Breast epithelium (tissue), 4 donors: Measurements from ENCODE around the gene UPF3B. TPM values are rescaled to one million over a fixed set of nuclear protein-coding genes. Genes with fewer than 3 reads are reported as not detected.

ENCODE experiments used
- DNase-seq, 2 donors: peaks; one replicate each; pipeline ENCODE4 v3.0.0-alpha.2; 2019; ENCODE audit warnings: low spot score in 2 of 2
- H3K27ac ChIP-seq, 2 donors: fragments of 200-600 bp; sonication (generic) in 1 of 2; one replicate each; pipeline ENCODE4 v1.5.1; 2016 to 2019; ENCODE audit warnings: mild to moderate bottlenecking in 1 of 2
- H3K27me3 ChIP-seq, 2 donors: fragments of 200-600 bp; sonication (generic) in 1 of 2; one replicate each; pipeline versions ENCODE4 v1.5.1 to v1.6.0; 2017 to 2019; ENCODE audit warnings: control low read depth in 1 of 2, mild to moderate bottlenecking in 1 of 2
- H3K36me3 ChIP-seq: fragments of 200-600 bp; one replicate; pipeline ENCODE4 v1.5.1; 2019
- H3K4me1 ChIP-seq, 2 donors: fragments of 200-600 bp; sonication (generic); one replicate each; pipeline ENCODE4 v1.5.1; 2016 to 2019; ENCODE audit warnings: control low read depth in 1 of 2
- H3K4me3 ChIP-seq, 3 donors: fragments of 200-600 bp; sonication (generic); 1 replicate in 2 of 3; 2 replicates in 1 of 3; pipeline ENCODE4 v1.5.1; 2016 to 2019; ENCODE audit warnings: mild to moderate bottlenecking in 3 of 3, moderate library complexity in 2 of 3
- H3K9me3 ChIP-seq, 2 donors: fragments of 200-600 bp; sonication (generic) in 1 of 2; one replicate each; pipeline ENCODE4 v1.5.1; 2016 to 2019; ENCODE audit warnings: control low read depth in 1 of 2
- CTCF ChIP-seq, 3 donors: fragments of 450-650 bp; IDR thresholded peaks; one replicate each; pipeline ENCODE4 v1.5.1; 2016 to 2017; ENCODE audit warnings: antibody characterized with exemption in 3 of 3, mild to moderate bottlenecking in 3 of 3, moderate library complexity in 3 of 3
- POLR2A ChIP-seq: fragments of 450-650 bp; IDR thresholded peaks from one replicate; pipeline ENCODE4 v1.6.1; 2016; ENCODE audit warnings: antibody characterized with exemption, mild to moderate bottlenecking, moderate library complexity
- POLR2AphosphoS5 ChIP-seq, 3 donors: sonication (generic); formaldehyde crosslinking; IDR thresholded peaks; one replicate each; pipeline ENCODE4 v1.6.1; 2017; ENCODE audit warnings: antibody characterized with exemption in 3 of 3
- intact Hi-C: fragments of 100-400 bp; cut with DNase I; formaldehyde crosslinking; loops from one replicate; pipeline ENCODE4 v1.15.1; 2023; ENCODE audit warnings: low total_unique reads
- total RNA-seq, 3 donors: library from RNA; depleted of rRNA; stranded (reverse); fragments of >200 nt; gene quantifications; one replicate each; pipeline ENCODE4 v1.1.0, GENCODE V29; 2016

Gene UPF3B
- total RNA-seq, 3 donors from 2014 or later, result 7.5 to 10.8 (median 8.2) TPM

- TF ChIP-seq POLR2A, result no peak
- peak in 2 of 3 donors; percentile 14 to 26 for TF ChIP-seq CTCF (IDR thresholded peaks at IDR 0.05)
- no peaks in the 10 kb centered on the region for H3K9me3 ChIP-seq
These were observed 35.1 kb upstream of the UPF3B start for GRCh38 chrX:119887721-119888425.

GRCh38 chrX:119885554-119886428 is 33.0 kb upstream of the UPF3B start:
- DNase-seq, result no peak
- H3K27me3 ChIP-seq, result no peaks in the 10 kb centered on the region
- H3K36me3 ChIP-seq, result no peaks in the 10 kb centered on the region
- H3K4me3 ChIP-seq, result peak overlapping the region in 1 of 3 donors; percentile 1
- no peaks in the 10 kb centered on the region for H3K4me1 ChIP-seq
- no peaks in the 10 kb centered on the region for H3K9me3 ChIP-seq
- H3K27ac ChIP-seq, result no peak overlapping the region
- intact Hi-C loops, result no loop called here
- no peak for TF ChIP-seq CTCF (IDR thresholded peaks at IDR 0.05)
- no peak for TF ChIP-seq POLR2AphosphoS5 (IDR thresholded peaks at IDR 0.05)
- no peak for TF ChIP-seq POLR2A

More at GRCh38 chrX:119887721-119888425, 35.1 kb upstream of the UPF3B start:
- Histone ChIP-seq H3K4me1 (no peaks in the 10 kb centered on the region), H3K4me3 (peak overlapping the region; percentile 9 to 62 (median 38)), H3K36me3 (no peaks in the 10 kb centered on the region), H3K27ac (no peak overlapping the region), H3K27me3 (no peaks in the 10 kb centered on the region)
- DNase-seq, result peak in 1 of 2 donors; percentile 52
- intact Hi-C loops, result no loop called here

- Histone ChIP-seq H3K9me3 (no peaks in the 10 kb centered on the region), H3K36me3 (no peaks in the 10 kb centered on the region), H3K4me1 (no peaks in the 10 kb centered on the region), H3K27ac (no peak overlapping the region), H3K4me3 (no peak overlapping the region), H3K27me3 (no peaks in the 10 kb centered on the region)
- DNase-seq, result no peak
- no peak for TF ChIP-seq POLR2A
- TF ChIP-seq CTCF (IDR thresholded peaks at IDR 0.05), result peak in 2 of 3 donors; percentile 26 to 28
- intact Hi-C loops, result no loop called here
These were observed 28.0 kb upstream of the UPF3B start for GRCh38 chrX:119880552-119881437.

GRCh38 chrX:119880076-119880475 is 27.3 kb upstream of the UPF3B start:
- Histone ChIP-seq H3K4me3 (no peak overlapping the region), H3K9me3 (no peaks in the 10 kb centered on the region), H3K36me3 (no peaks in the 10 kb centered on the region), H3K4me1 (no peaks in the 10 kb centered on the region), H3K27ac (no peak overlapping the region), H3K27me3 (no peaks in the 10 kb centered on the region)
- DNase-seq, result no peak
- TF ChIP-seq POLR2A (no peak), CTCF (IDR thresholded peaks at IDR 0.05) (no peak), POLR2AphosphoS5 (IDR thresholded peaks at IDR 0.05) (no peak)
- intact Hi-C loops, result no loop called here
